BLaER1 treated with 17β-estradiol and CSF1 and Interleukin-3, amounts not matched to agents 10 nM and 100 nM (cell line): ENCODE results near the gene DHRS3.

Experiments used
- H3K27ac ChIP-seq, 11 experiments: shearing (Covaris generic); formaldehyde crosslinking; 2 replicates each; pipeline ENCODE4 v1.8.1; 2022
- H3K27me3 ChIP-seq, 11 experiments: shearing (Covaris generic); formaldehyde crosslinking; 2 replicates each; pipeline ENCODE4 v1.8.1; 2022
- H3K36me3 ChIP-seq, 11 experiments: shearing (Covaris generic); formaldehyde crosslinking; 2 replicates each; pipeline ENCODE4 v1.8.1; 2022
- H3K4me1 ChIP-seq, 10 experiments: shearing (Covaris generic); formaldehyde crosslinking; 2 replicates each; pipeline ENCODE4 v1.8.1; 2022
- H3K4me2 ChIP-seq, 11 experiments: shearing (Covaris generic); formaldehyde crosslinking; 2 replicates each; pipeline ENCODE4 v1.8.1; 2022
- H3K4me3 ChIP-seq, 10 experiments: shearing (Covaris generic); formaldehyde crosslinking; 2 replicates each; pipeline ENCODE4 v1.8.1; 2022
- H3K9ac ChIP-seq, 11 experiments: shearing (Covaris generic); formaldehyde crosslinking; 2 replicates each; pipeline ENCODE4 v1.8.1; 2022
- H3K9me3 ChIP-seq, 11 experiments: shearing (Covaris generic); formaldehyde crosslinking; replicated peaks in 1 of 11; 2 replicates each; pipeline ENCODE4 v1.8.1; 2022
- H4K20me1 ChIP-seq, 11 experiments: shearing (Covaris generic); formaldehyde crosslinking; 2 replicates each; pipeline ENCODE4 v1.8.1; 2022
- Cebpa-rat ChIP-seq, 11 experiments: shearing (Covaris generic); IDR thresholded peaks; 2 replicates each; pipeline ENCODE4 v1.8.1; 2022

Gene DHRS3

DNA sequence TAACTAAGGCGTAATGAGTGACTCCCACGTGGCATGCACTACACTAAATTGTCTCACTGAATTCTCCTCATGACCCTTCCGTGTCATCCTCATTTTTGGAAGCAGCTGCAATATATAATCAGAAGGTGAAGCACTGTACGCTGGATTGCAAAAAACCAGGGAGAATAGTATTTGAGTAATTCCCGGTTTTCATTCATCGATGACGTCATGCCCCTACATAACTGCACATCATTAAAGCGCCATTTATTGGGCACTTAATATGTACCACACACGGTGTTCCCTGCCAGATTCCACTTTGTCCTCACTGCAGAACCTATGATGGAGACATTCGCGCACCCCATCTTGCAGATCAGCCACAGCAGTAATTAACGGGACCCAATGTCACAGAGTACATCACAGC is 41.0 kb downstream of the DHRS3 start:
- no peak for TF ChIP-seq Cebpa-rat (IDR thresholded peaks at IDR 0.05)

DNA sequence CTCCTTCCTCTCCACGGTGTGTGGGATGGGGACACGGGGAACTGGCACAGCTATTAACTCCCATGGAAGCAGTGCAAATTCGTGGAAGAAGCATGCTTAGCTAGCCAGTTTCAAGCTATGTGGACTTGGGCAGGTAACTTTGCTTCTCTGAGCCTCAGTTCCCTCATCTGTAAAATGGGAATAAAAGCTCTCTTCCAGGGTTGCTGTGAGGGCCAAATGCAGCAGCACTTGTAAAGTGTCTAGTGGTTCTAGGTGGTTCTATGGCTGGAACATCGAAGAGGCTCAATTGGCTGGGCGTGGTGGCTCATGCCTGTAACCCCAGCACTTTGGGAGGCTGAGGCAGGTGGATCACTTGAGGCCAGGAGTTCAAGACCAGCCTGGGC is 43.3 kb downstream of the DHRS3 start:
- Histone ChIP-seq H3K4me1 (no peaks in the 10 kb centered on the region), H3K36me3 (no peaks in the 10 kb centered on the region; a peak in 1 of 22 replicates), H3K9me3 (no peaks in the 10 kb centered on the region), H3K27me3 (no peaks in the 10 kb centered on the region), H3K27ac (no peak overlapping the region), H4K20me1 (no peaks in the 10 kb centered on the region; a peak in 1 of 22 replicates), H3K4me2 (no peak overlapping the region), H3K9ac (no peak overlapping the region), H3K4me3 (no peak overlapping the region)
- no peak for TF ChIP-seq Cebpa-rat (IDR thresholded peaks at IDR 0.05)

More for the DNA sequence above, 41.0 kb downstream of the DHRS3 start:
- Histone ChIP-seq H3K9ac (no peak overlapping the region), H3K4me3 (no peak overlapping the region), H4K20me1 (no peaks in the 10 kb centered on the region; a peak in 1 of 22 replicates), H3K27me3 (no peaks in the 10 kb centered on the region), H3K36me3 (no peaks in the 10 kb centered on the region; a peak in 1 of 22 replicates), H3K4me1 (no peaks in the 10 kb centered on the region; a peak in 1 of 20 replicates), H3K4me2 (no peak overlapping the region), H3K9me3 (no peaks in the 10 kb centered on the region), H3K27ac (no peak overlapping the region)

DNA sequence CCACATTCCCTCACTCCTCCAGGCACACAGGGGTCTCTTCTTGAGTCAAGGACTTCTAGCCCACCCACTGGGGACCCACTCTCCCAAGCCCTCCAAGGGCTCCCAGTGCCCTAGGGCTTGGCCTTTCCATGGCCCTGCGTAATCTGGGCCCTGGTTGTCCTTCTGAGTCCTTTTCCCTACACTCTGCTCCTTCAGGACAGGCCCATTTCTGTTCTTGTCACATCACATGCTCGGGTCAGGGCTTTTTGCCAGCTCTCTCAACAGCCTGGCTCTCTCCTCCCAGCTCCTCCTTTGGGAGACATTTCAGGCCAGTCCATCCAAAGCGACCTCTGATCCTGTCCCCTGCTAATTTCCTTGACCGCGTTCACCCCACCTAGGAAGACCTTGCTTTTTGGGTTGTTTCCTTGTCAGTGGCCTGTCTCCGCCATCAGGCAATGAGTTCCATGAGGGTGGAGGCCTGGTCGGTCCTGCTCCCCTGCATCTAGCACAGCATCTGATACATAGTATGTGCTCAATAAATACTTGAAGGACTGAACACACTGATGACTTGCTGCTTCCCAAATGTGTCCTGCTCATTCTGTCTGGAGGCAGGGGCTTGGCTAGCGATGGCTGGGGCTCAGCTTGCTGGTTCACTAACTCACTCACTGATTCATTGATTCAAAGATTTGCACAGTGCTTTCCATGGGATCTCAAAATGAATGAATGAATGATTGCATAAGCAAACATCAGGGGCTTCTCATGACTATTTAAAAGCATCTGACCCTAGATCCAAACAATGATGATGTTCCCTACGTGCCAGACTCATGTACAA is 44.8 kb downstream of the DHRS3 start:
- TF ChIP-seq Cebpa-rat (IDR thresholded peaks at IDR 0.05): no peak
- no peaks in the 10 kb centered on the region for H3K9me3 ChIP-seq
- H3K4me1 ChIP-seq: no peaks in the 10 kb centered on the region
- H3K27ac ChIP-seq: no peak overlapping the region
- H4K20me1 ChIP-seq: no peaks in the 10 kb centered on the region; a peak in 1 of 22 replicates
- no peak overlapping the region for H3K9ac ChIP-seq
- no peaks in the 10 kb centered on the region for H3K27me3 ChIP-seq
- H3K4me2 ChIP-seq: no peak overlapping the region
- no peaks in the 10 kb centered on the region; a peak in 1 of 22 replicates for H3K36me3 ChIP-seq
- H3K4me3 ChIP-seq: no peak overlapping the region

DNA sequence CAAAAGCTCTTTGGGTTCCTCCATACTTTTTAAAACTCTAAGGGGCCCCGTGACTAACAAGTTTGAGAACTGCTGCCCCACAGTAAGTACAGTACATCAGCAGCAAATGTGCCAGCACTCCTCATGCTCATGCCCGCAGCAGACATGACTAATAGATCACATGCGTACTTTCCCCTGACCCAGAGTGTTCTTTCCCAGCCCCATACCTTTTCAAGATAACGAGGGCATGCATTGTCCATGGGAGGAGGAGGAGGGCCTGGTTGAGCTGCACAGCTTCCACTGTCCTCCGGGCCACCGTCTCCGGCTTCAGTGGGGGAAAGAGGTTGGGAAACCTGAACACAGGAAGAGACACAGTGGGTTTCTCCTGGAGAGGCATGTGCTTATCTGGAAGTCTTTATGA is 45.5 kb downstream of the DHRS3 start:
- Histone ChIP-seq H3K27ac (no peak overlapping the region), H3K9me3 (no peaks in the 10 kb centered on the region)

DNA sequence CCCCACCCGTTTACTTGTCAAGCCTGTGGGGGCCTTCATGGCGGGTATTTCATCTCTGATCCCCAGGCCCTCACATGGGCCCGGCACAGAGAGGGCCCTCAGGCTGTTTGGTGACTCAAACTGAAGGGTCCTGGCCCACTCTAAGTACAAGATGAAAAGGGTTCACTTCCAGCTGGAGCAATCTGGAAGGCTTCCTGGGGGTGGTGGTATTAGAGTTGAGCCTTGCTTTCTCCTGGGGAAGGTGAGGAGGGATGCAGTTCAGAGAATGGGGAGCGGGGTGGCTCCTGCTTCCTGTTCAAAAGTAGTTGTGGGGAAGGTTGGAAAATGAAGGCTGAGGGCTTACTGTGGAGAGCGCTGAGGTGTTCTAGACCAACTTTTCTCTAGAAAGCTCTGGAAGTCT is 47.7 kb downstream of the DHRS3 start:
- H3K36me3 ChIP-seq: no peaks in the 10 kb centered on the region; a peak in 3 of 22 replicates
- no peaks in the 10 kb centered on the region for H3K27me3 ChIP-seq

More for the DNA sequence above, 45.5 kb downstream of the DHRS3 start:
- no peak for TF ChIP-seq Cebpa-rat (IDR thresholded peaks at IDR 0.05)
- no peak overlapping the region for H3K9ac ChIP-seq
- no peaks in the 10 kb centered on the region; a peak in 1 of 22 replicates for H4K20me1 ChIP-seq
- H3K27me3 ChIP-seq: no peaks in the 10 kb centered on the region
- no peak overlapping the region for H3K4me3 ChIP-seq
- H3K4me2 ChIP-seq: no peak overlapping the region
- no peaks in the 10 kb centered on the region; a peak in 3 of 22 replicates for H3K36me3 ChIP-seq
- no peaks in the 10 kb centered on the region for H3K4me1 ChIP-seq

DNA sequence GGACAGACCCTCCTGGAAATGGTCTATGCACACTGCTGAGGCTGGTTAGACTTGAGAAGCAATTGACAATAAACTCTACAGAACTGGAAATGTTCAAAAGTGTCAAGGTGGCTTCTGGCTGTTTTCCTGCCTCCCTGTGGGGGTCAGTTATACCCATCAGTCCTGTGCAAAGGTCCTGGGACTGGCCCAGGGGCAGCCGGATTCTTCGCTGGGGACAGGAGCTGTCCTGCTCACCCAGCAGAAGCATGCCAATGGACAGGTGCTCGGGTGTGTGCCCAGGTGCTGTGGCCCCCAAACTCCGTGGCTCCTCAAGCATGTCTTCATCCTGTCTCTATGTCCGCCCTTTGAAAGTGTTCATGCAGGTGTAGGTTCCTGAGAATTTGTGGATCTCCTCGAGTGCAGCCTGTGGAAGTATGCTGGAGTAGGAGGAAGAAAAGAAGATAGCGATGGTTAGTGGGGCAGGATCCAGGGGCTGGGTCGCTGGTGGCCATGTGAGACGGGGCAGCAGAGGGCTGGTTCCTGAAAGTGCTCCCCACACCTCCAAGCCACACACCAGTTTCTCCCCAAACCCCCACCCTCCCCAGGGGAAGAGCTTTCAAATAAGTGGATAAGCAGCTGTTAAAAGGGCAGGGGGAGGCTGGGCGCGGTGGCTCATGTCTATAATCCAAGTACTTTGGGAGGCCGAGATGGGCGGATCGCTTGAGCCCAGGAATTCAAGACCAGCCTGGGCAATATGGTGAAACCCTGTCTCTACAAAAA is 49.8 kb downstream of the DHRS3 start:
- TF ChIP-seq Cebpa-rat (IDR thresholded peaks at IDR 0.05): no peak
- Histone ChIP-seq H3K27me3 (no peaks in the 10 kb centered on the region), H3K27ac (no peak overlapping the region), H4K20me1 (no peaks in the 10 kb centered on the region), H3K4me3 (no peak overlapping the region), H3K36me3 (peaks cover 0 to 8% (median 5%) of the 10 kb centered on the region in 11 experiments; a peak in 7 of 22 replicates), H3K9me3 (peaks cover 20 to 26% (median 21%) of the 10 kb centered on the region in 11 experiments), H3K4me2 (no peak overlapping the region), H3K4me1 (peaks cover 0 to 6% (median 0%) of the 10 kb centered on the region in 10 experiments; a peak in 2 of 20 replicates), H3K9ac (no peak overlapping the region)

More for the DNA sequence above, 47.7 kb downstream of the DHRS3 start:
- TF ChIP-seq Cebpa-rat (IDR thresholded peaks at IDR 0.05): no peak
- Histone ChIP-seq H3K9ac (no peak overlapping the region), H4K20me1 (no peaks in the 10 kb centered on the region; a peak in 1 of 22 replicates), H3K4me3 (no peak overlapping the region), H3K27ac (no peak overlapping the region), H3K4me2 (no peak overlapping the region), H3K9me3 (peaks cover 0 to 5% (median under 1%) of the 10 kb centered on the region in 11 experiments; a peak in 9 of 22 replicates), H3K4me1 (peaks cover 0 to 2% (median 0%) of the 10 kb centered on the region in 10 experiments; a peak in 1 of 20 replicates)

DNA sequence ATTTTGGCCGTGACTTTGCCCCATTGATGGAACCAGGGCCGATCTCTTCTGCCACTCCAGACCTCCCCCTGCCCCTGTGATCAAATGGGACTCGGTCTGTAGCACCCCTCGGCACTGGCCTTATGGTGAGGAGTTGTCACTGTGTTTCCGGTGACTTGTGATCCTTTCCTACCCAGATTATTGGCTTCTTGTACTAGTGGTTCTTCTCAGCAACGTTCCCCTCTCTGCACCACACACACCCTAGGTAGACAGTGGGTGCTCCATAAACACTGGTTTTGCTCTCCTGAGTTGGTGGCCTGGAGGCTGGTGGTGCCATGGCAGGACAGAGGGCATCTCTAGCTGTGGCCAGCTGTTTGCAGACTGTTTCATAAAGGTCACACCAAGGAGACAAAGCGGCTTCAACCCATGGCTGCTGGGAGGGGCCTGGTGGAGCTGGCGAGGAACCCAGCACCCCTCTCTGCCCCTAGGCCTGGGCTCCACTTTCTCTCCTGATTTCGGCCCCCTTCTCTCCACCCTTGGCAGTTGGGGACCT is 50.7 kb downstream of the DHRS3 start:
- no peak for TF ChIP-seq Cebpa-rat (IDR thresholded peaks at IDR 0.05)
- no peaks in the 10 kb centered on the region for H3K27me3 ChIP-seq
- H4K20me1 ChIP-seq: no peaks in the 10 kb centered on the region
- peaks cover 0 to 13% (median 7%) of the 10 kb centered on the region in 11 experiments; a peak in 7 of 22 replicates for H3K36me3 ChIP-seq
- H3K27ac ChIP-seq: peak overlapping the region in 2 of 11 experiments; percentile 1 to 9; a peak in 1 of 22 replicates
- H3K4me2 ChIP-seq: no peak overlapping the region
- peaks cover 0 to 6% (median 0%) of the 10 kb centered on the region in 10 experiments; a peak in 2 of 20 replicates for H3K4me1 ChIP-seq
- H3K9me3 ChIP-seq: peaks cover 28 to 35% (median 29%) of the 10 kb centered on the region in 11 experiments
- no peak overlapping the region for H3K9ac ChIP-seq
- no peak overlapping the region for H3K4me3 ChIP-seq

DNA sequence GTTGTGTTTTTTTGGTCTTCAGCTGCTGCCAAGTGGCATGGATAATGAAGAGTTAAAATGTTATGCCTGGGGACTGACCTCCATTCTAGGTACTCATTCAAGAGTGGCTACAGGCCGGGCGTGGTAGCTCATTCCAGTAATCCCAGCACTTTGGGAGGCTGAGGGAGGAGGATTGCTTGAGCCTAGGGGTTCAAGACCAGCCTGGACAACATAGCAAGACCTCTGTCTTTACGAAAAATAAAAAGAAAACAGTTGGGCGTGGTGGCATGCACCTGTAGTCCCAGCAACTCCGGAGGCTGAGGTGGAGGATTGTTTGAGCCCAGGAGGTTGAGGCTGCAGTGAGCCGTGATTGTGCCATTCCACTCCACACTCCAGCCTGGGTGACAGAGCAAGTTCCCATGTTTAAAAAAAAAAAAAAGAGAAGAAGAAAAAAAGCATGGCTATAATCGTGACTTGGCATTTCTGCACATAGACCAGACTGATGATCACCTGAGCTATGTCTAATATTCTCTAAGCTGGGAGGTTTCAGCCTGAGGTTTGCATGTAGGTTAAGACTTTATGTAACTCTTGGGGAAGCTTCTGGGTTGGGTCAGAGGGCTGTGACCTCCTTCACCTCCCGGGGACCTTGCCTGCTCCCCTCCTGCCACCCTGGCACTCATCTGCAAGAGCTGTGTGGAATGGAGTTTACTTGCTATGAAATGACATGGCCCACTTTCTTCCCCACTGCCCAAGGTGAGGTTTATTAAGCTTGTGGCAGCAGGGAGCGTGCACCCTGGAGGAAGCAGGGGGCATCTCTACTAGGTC is 51.3 kb downstream of the DHRS3 start:
- Histone ChIP-seq H3K4me1 (peaks cover 0 to 6% (median 0%) of the 10 kb centered on the region in 10 experiments; a peak in 2 of 20 replicates), H3K9me3 (peaks cover 35 to 41% (median 36%) of the 10 kb centered on the region in 11 experiments), H3K36me3 (peaks cover 0 to 13% (median 7%) of the 10 kb centered on the region in 11 experiments; a peak in 7 of 22 replicates), H4K20me1 (no peaks in the 10 kb centered on the region), H3K9ac (no peak overlapping the region), H3K27me3 (no peaks in the 10 kb centered on the region), H3K27ac (peak overlapping the region in 2 of 11 experiments; percentile 1 to 9; a peak in 1 of 22 replicates), H3K4me3 (no peak overlapping the region), H3K4me2 (no peak overlapping the region)
- no peak for TF ChIP-seq Cebpa-rat (IDR thresholded peaks at IDR 0.05)
